Measurements from ENCODE around the gene CFAP20DC. TPM values are rescaled to one million over a fixed set of nuclear protein-coding genes. Genes with fewer than 3 reads are reported as not detected.

CFAP20DC gene
- total RNA-seq, 1 experiment from 2014 or later, result 4.5 TPM

- no peak overlapping the region for H3T11ph ChIP-seq (ENCODE audit: low read length)
- no peak overlapping the region for H4K5ac ChIP-seq (ENCODE audit: insufficient read length, low read depth, low read length)
- no peaks in the 10 kb centered on the region for H3K27me3 Mint-ChIP-seq (ENCODE audit: low read depth)
- no peak overlapping the region for H3K27ac ChIP-seq (ENCODE audit: insufficient read length, low read depth, low read length)
- H4K20me1 ChIP-seq (ENCODE audit: control insufficient read depth, insufficient read depth, insufficient read length), result no peaks in the 10 kb centered on the region
- no peak overlapping the region for H2BK5ac ChIP-seq (ENCODE audit: insufficient read length, low read length)
- H3K9me3 ChIP-seq (ENCODE audit: control insufficient read depth, low read depth, low read length), result no peaks in the 10 kb centered on the region
- no peak overlapping the region for H2AK5ac ChIP-seq (ENCODE audit: insufficient read length, low read length)
- H3K79me1 ChIP-seq (ENCODE audit: insufficient read depth, low read depth, low read length, poor library complexity, severe bottlenecking), result no peaks in the 10 kb centered on the region
- H3K79me2 ChIP-seq (ENCODE audit: insufficient read depth, low read length), result no peaks in the 10 kb centered on the region
- H2BK20ac ChIP-seq (ENCODE audit: low read depth, low read length, poor library complexity, severe bottlenecking), result no peak overlapping the region
- H3K4me1 Mint-ChIP-seq, result no peaks in the 10 kb centered on the region
- no peak overlapping the region for H3K27ac Mint-ChIP-seq
- DNase-seq, result no peak
- peaks cover 0 to 3% of the 10 kb centered on the region in 2 experiments; a peak in 1 of 5 replicates for H3K9me3 Mint-ChIP-seq
- no peak overlapping the region for H3K23ac ChIP-seq (ENCODE audit: insufficient read length, low read depth, low read length)
- no peak overlapping the region for H3K9ac ChIP-seq (ENCODE audit: extremely low read depth, insufficient read length, low read length)
- H3K36me3 Mint-ChIP-seq (ENCODE audit: insufficient read depth in 1 of 3, low read depth in 3 of 3), result no peaks in the 10 kb centered on the region
- H3K4me3 Mint-ChIP-seq, result no peak overlapping the region
- H3K4me1 ChIP-seq (ENCODE audit: insufficient read depth, low read length), result no peaks in the 10 kb centered on the region
- no peak overlapping the region for H3K4me2 ChIP-seq (ENCODE audit: insufficient read depth, insufficient read length, low read length)
- no peak for TF ChIP-seq CTCF (conservative IDR thresholded peaks at IDR 0.05)
- no CpG with 5 or more reads among the region's 4 CpGs for WGBS (ENCODE audit: extremely low coverage, insufficient read length, low lambda C conversion rate)
- no peak overlapping the region for H3K56ac ChIP-seq (ENCODE audit: insufficient read length, low read depth, low read length)
- no peaks in the 10 kb centered on the region for H3K23me2 ChIP-seq (ENCODE audit: insufficient read length, low read depth, low read length, poor library complexity, severe bottlenecking)
- no peak overlapping the region for H4K8ac ChIP-seq (replicated peaks; ENCODE audit: insufficient read length, low read depth, low read length)
- no peaks in the 10 kb centered on the region for H3K27me3 ChIP-seq (ENCODE audit: insufficient read depth, low read length)
- H4K91ac ChIP-seq (ENCODE audit: insufficient read length, low read depth, low read length), result no peak overlapping the region
- no peak overlapping the region for H2AFZ ChIP-seq (ENCODE audit: low read length)
- no peak overlapping the region for H2BK120ac ChIP-seq (ENCODE audit: low read depth, low read length, poor library complexity, severe bottlenecking)
- no peak overlapping the region for H3K4ac ChIP-seq (ENCODE audit: low read depth, low read length)
- no peak overlapping the region for H3K18ac ChIP-seq (ENCODE audit: insufficient read length, low read depth, low read length)
- H2BK15ac ChIP-seq (ENCODE audit: low read depth, low read length), result no peak overlapping the region
- H2BK12ac ChIP-seq (ENCODE audit: insufficient read length, low read depth, low read length), result no peak overlapping the region
- H3K14ac ChIP-seq (ENCODE audit: insufficient read depth, low read length), result no peak overlapping the region
Measured at GRCh38 chr3:58754074-58754473, 295.8 kb downstream of the CFAP20DC start.
